ENCODE results near the gene PIGBOS1. TPM values are rescaled to one million over a fixed set of nuclear protein-coding genes. Genes with fewer than 3 reads are reported as not detected.

Gene PIGBOS1
- total RNA-seq, 1 experiment from 2014 or later: 13.0 TPM

- ChIA-PET POLR2A (no interaction called here), CTCF (interaction anchor here (0.7 to 1.0 kb wide), 2 partner anchors 141 to 168 kb away, joined by 3 read pairs; partner anchors contain the start of genes CCPG1 and PIERCE2)
- TF ChIP-seq ZNF281 (CRISPR knock-in tag; IDR thresholded peaks at IDR 0.05) (no peak), ERG (CRISPR knock-in tag; IDR thresholded peaks at IDR 0.05) (no peak), ZNF219 (CRISPR knock-in tag; IDR thresholded peaks at IDR 0.05; ENCODE audit: borderline replicate concordance) (no peak), KAT7 (CRISPR knock-in tag; IDR thresholded peaks at IDR 0.05; ENCODE audit: borderline replicate concordance) (no peak), PRRX2 (CRISPR knock-in tag; IDR thresholded peaks at IDR 0.05) (no peak), MLX (CRISPR knock-in tag; IDR thresholded peaks at IDR 0.05) (no peak), E2F1 (CRISPR knock-in tag; IDR thresholded peaks at IDR 0.05) (no peak), ETV6 (CRISPR knock-in tag; IDR thresholded peaks at IDR 0.05) (no peak), ZBTB21 (CRISPR knock-in tag; IDR thresholded peaks at IDR 0.05; ENCODE audit: borderline replicate concordance) (no peak), ZNF425 (CRISPR knock-in tag; conservative IDR thresholded peaks at IDR 0.05) (no peak)
- H3K9me3 Mint-ChIP-seq: peaks cover 3% of the 10 kb centered on the region; the same call in 1 of the 2 replicates
- H3K36me3 Mint-ChIP-seq: no peaks in the 10 kb centered on the region
- ATAC-seq: no peak
- no peaks in the 10 kb centered on the region; the same call in 1 of the 2 replicates for H3K4me1 Mint-ChIP-seq
- H3K27me3 Mint-ChIP-seq (ENCODE audit: low read depth): no peaks in the 10 kb centered on the region
- DNase-seq (ENCODE audit: low spot score): no peak
- no peak overlapping the region for H3K4me3 Mint-ChIP-seq
- no peak overlapping the region for H3K27ac Mint-ChIP-seq
These were observed 51.3 kb downstream of the PIGBOS1 start for GRCh38 chr15:55267401-55268175.

Other genes starting within 250 kb of the PIGBOS1 start
- 91.9 to 115 TPM (median 95.7 TPM) in 3 replicates for gene RSL24D1, start 122.2 kb downstream of the PIGBOS1 start, total RNA-seq (2021)
- 4.7 to 8.0 TPM (median 7.3 TPM) in 3 replicates for gene RAB27A, start 29.3 kb downstream of the PIGBOS1 start, total RNA-seq (2021)
- gene PIGB, start 99 bp upstream of the PIGBOS1 start, total RNA-seq (2021): 5.2 to 8.7 TPM (median 6.9 TPM) in 3 replicates
- 17.1 to 17.8 TPM (median 17.2 TPM) in 3 replicates for gene CCPG1, start 89.2 kb upstream of the PIGBOS1 start, total RNA-seq (2021)
- 1.6 to 2.5 TPM (median 1.8 TPM) in 3 replicates for gene PIERCE2, start 89.4 kb upstream of the PIGBOS1 start, total RNA-seq (2021)
- gene DNAAF4, start 189.1 kb upstream of the PIGBOS1 start, total RNA-seq (2021): 1.2 to 1.9 TPM (median 1.2 TPM) in 3 replicates